SK-N-SH (cell line): ENCODE data around the gene MAX.

Experiments
- CHD2 ChIP-seq: fragments of 150-350 bp; IDR thresholded peaks from 2 replicates; pipeline ENCODE4 v1.6.1; 2018; ENCODE audit warnings: low read length; ENCODE audit not compliant: partially characterized antibody
- CTCF ChIP-seq: fragments of 200-600 bp; sonication (generic); IDR thresholded peaks from 2 replicates; pipeline ENCODE4 v1.6.1; 2017; ENCODE audit warnings: antibody characterized with exemption, mild to moderate bottlenecking, moderate library complexity
- MAX ChIP-seq: IDR thresholded peaks from 2 replicates; pipeline ENCODE4 v1.4.0; 2012; ENCODE audit warnings: low read depth
- MXI1 ChIP-seq: IDR thresholded peaks from 2 replicates; pipeline ENCODE4 v1.6.1; 2012; ENCODE audit warnings: mild to moderate bottlenecking, low read depth, low read length, improper control_type of control experiment
- PBX3 ChIP-seq: IDR thresholded peaks from 2 replicates; pipeline ENCODE4; 2012
- POLR2AphosphoS5 ChIP-seq: IDR thresholded peaks from 2 replicates; pipeline ENCODE4 v1.6.1; 2012; ENCODE audit warnings: low read depth, low read length
- RCOR1 ChIP-seq: fragments of 150-350 bp; IDR thresholded peaks from 2 replicates; pipeline ENCODE4 v1.6.1; 2017; ENCODE audit warnings: antibody characterized with exemption, low read length
- REST ChIP-seq: IDR thresholded peaks from 2 replicates; pipeline ENCODE4 v1.6.1; 2012; ENCODE audit warnings: mild to moderate bottlenecking, low read depth, low read length, moderate library complexity
- RFX5 ChIP-seq: IDR thresholded peaks from 2 replicates; pipeline ENCODE4 v1.6.1; 2012; ENCODE audit warnings: mild to moderate bottlenecking, improper control_type of control experiment, low read length
- TEAD4 ChIP-seq: IDR thresholded peaks from 2 replicates; pipeline ENCODE4 v1.4.0; 2012; ENCODE audit warnings: mild to moderate bottlenecking, borderline replicate concordance; ENCODE audit not compliant: insufficient read depth

DNA sequence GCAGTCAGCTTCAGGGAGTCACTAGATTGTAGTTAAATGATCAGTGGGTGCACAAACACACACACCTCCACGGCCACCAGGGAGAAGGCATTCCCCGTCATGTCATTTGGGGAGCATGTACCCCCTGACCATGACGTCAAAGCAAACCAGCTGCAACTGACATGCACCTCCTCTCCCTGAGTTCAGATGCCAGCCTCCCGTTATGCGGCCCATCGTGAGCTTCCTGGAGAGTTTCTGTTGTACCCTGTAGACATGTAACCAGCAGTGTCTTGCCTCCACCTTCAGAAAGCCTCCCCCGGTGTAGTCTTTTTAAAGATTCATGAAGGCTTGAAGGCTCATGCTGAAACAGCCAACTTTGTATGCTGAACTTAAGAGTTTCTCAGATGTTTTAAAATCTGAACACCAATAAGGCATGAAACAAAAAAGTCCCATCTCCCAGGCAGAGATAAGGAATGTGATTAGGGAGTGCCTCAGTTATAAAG lies 60.8 kb downstream of the MAX start:
- TF ChIP-seq PBX3 (no peak), MXI1 (no peak), TEAD4 (no peak), RCOR1 (no peak), MAX (no peak), RFX5 (no peak), CTCF (no peak), POLR2AphosphoS5 (no peak), REST (no peak), CHD2 (no peak)
